Small intestine (tissue), 7 donors: Measurements from ENCODE around the gene PRDX2. TPM values are rescaled to one million over a fixed set of nuclear protein-coding genes. Genes with fewer than 3 reads are reported as not detected.
"Not testable (repeated sequence)": the region's sequence is repeated elsewhere in the genome, so short reads cannot be mapped to it uniquely, and the experiment has no call there.

ENCODE experiments used
- DNase-seq, 2 donors: peaks; one replicate each; pipeline versions ENCODE4 v3.0.0 to v3.0.0-alpha.2; 2013
- FAIRE-seq: peaks from 2 replicates; lab custom pipeline; 2012; peaks lifted over from hg19 to GRCh38; lab: Jason Lieb, UNC
- H3K27ac ChIP-seq, 3 donors: one replicate each; pipeline ENCODE4 v1.5.1; 2013; ENCODE audit warnings: low read length in 2 of 3, mild to moderate bottlenecking in 2 of 3, control low read depth in 1 of 3, inconsistent platforms in 1 of 3, low read depth in 1 of 3, moderate library complexity in 1 of 3
- H3K27me3 ChIP-seq, 3 donors: one replicate each; pipeline ENCODE4 v1.6.1; 2013; ENCODE audit warnings: low read length in 3 of 3, inconsistent platforms in 1 of 3; ENCODE audit not compliant: control insufficient read depth in 3 of 3, insufficient read depth in 3 of 3
- H3K36me3 ChIP-seq, 3 donors: one replicate each; pipeline ENCODE4 v1.6.1; 2013; ENCODE audit warnings: low read length in 3 of 3, inconsistent platforms in 1 of 3, low read depth in 1 of 3, mild to moderate bottlenecking in 1 of 3, moderate library complexity in 1 of 3; ENCODE audit not compliant: control insufficient read depth in 3 of 3, insufficient read depth in 2 of 3
- H3K4me1 ChIP-seq, 3 donors: one replicate each; pipeline ENCODE4 v1.6.1; 2013; ENCODE audit warnings: low read length in 2 of 3, inconsistent platforms in 1 of 3, low read depth in 1 of 3, mild to moderate bottlenecking in 1 of 3, moderate library complexity in 1 of 3; ENCODE audit not compliant: control insufficient read depth in 3 of 3, insufficient read depth in 2 of 3
- H3K4me3 ChIP-seq, 3 donors: one replicate each; pipeline ENCODE4 v1.5.1; 2013; ENCODE audit warnings: low read length in 3 of 3, control low read depth in 1 of 3, inconsistent platforms in 1 of 3, low read depth in 1 of 3, mild to moderate bottlenecking in 1 of 3, moderate library complexity in 1 of 3
- H3K9me3 ChIP-seq, 2 donors: one replicate each; pipeline ENCODE4 v1.6.1; 2013; ENCODE audit warnings: low read depth in 1 of 2, low read length in 1 of 2; ENCODE audit not compliant: control insufficient read depth in 2 of 2, insufficient read depth in 1 of 2
- WGBS, 3 donors: extraction: QIAGEN DNeasy Blood & Tissue Kit; methylation state at CpG; one replicate each; pipeline ENCODE4 v1.1.7; 2013; 5-methylcytosine and 5-hydroxymethylcytosine counted together
- polyA plus RNA-seq, 4 donors: library from polyadenylated mRNA; stranded (reverse) in 3 of 4; unstranded in 1 of 4; fragments of 200-250 nt in 3 of 4; fragments of 120-200 nt in 1 of 4; gene quantifications; one replicate each; pipeline versions ENCODE4 v1.2.1 to v1.2.3, GENCODE V29; 2013
- donor health status: healthy with polysubstance abuse.
- donor health status: control.
- donor health status: control.
- donor health status: Bipolar disorder and iron deficiency.
- donor health status: healthy.

The PRDX2 gene
- polyA plus RNA-seq, 4 donors: 285 to 523 (median 416) TPM

DNA sequence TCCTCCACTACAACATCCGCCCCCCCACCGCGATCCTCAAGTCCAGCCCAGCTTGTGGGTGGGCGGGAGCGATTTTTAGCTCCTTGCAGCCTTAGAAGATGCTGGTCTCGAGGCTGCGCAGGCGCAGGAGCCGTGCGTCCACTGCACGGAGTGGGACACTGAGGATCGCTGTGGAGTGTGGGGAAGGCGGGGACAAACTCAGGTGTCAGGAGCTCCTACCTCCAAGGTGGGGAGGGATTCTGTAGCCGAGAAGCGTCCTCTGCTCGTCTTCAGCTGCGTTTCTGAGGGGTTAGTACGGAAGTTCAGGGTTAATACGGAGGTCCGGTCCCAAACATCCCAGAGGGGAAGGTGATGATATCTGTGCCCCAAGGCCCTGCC is 33.0 kb upstream of the PRDX2 start, which contains the start of gene RTBDN:
Gene RTBDN (minus strand): TSS at position 14 of the 378 bp plus-strand sequence. CDS start 4,600 bp downstream, outside the sequence.
- Histone ChIP-seq H3K27me3 (peaks cover 3 to 83% (median 57%) of the 10 kb centered on the region in 3 donors), H3K4me3 (peak within 1 kb of the TSS in 1 of 3 donors; percentile 56)

DNA sequence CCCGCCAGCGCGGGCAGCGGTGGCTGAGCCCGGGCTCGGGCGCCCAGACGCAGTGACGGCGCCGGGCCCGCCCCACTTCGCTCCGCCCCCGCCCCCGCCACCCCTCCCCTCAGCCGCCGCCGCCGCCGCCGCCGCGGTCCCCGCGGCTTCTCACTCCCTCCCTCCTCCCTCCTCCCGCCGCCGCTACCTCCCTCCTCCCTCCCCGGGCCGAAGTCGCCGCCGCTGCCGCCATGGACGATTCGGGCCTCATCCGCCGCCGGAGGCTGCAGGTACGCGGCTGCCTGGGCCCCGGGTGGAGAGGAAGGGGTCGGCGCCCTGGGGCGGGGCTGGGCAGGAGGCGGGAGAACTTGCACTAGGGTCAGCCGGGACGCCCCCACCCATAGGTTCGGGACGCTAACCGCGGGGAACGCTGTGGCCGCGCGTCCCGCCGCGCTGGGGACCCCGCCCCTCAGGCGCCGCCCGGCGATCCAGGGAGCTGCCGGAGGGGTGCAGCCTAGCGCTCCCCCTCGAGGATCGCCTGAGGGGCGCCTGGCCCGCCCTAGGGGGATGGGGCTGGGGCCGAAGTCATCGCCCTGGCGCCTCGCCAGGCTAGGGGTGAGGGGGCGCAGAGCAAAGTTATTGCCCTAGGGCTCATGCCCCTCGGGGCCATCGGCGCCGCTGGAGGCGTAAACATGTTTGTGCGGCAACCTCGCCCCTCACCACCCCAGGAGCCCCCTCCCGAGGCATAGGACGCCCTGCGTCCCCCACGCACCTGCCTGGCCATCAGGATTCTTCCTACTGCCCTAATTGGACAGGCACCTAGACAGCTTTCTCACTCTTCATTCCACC is 32.4 kb upstream of the PRDX2 start:
- H3K9me3 ChIP-seq: peaks cover 0 to 5% of the 10 kb centered on the region in 2 donors
- peak overlapping the region in 1 of 3 donors; percentile 56 for H3K4me3 ChIP-seq
- no peak overlapping the region for H3K27ac ChIP-seq
- 1 to 6% (median 1%) methylated on average over 17 to 80 of the region's 87 CpGs for WGBS, 3 donors
- H3K4me1 ChIP-seq: peaks cover 0 to 7% (median 4%) of the 10 kb centered on the region in 3 donors
- H3K27me3 ChIP-seq: peaks cover 3 to 77% (median 52%) of the 10 kb centered on the region in 3 donors
- FAIRE-seq: no peak
- H3K36me3 ChIP-seq: no peaks in the 10 kb centered on the region
- peak; percentile 21 to 37 for DNase-seq

More for the DNA sequence above, 33.0 kb upstream of the PRDX2 start, which contains the start of gene RTBDN:
- Histone ChIP-seq H3K9me3 (peaks cover 0 to 5% of the 10 kb centered on the region in 2 donors), H3K27ac (no peak within 1 kb of the TSS), H3K4me1 (peaks cover 0 to 7% (median 4%) of the 10 kb centered on the region in 3 donors), H3K36me3 (no peaks in the 10 kb centered on the region)
- WGBS, 3 donors: 9 to 16% (median 10%) methylated on average over 20 of the region's 20 CpGs
- DNase-seq (no peak), FAIRE-seq (no peak)

DNA sequence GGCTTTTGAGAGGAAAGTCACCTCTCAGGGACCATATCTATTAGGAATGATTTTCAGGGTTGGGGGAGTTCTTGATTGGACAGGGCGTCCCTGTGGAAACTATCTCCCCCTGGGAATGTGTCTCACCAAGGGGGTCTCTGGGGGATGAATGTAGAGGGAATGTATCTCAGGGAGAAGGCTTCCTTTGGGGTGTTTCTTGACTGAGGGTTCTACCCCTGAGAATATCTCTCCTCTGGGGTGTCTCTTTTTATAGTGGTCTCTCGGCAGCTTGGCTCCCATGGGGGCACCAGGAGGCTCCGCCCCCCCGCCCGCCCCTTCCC is 31.8 kb upstream of the PRDX2 start:
- 0 to 4% (median 3%) methylated on average over 2 to 5 of the region's 5 CpGs for WGBS, 3 donors
- H3K4me3 ChIP-seq: peak overlapping the region in 1 of 3 donors; percentile 56
- DNase-seq: no peak
- peaks cover 0 to 5% of the 10 kb centered on the region in 2 donors for H3K9me3 ChIP-seq
- H3K27me3 ChIP-seq: peaks cover 3 to 76% (median 51%) of the 10 kb centered on the region in 3 donors
- FAIRE-seq: no peak
- peaks cover 0 to 7% (median 4%) of the 10 kb centered on the region in 3 donors for H3K4me1 ChIP-seq
- no peaks in the 10 kb centered on the region for H3K36me3 ChIP-seq
- H3K27ac ChIP-seq: no peak overlapping the region

DNA sequence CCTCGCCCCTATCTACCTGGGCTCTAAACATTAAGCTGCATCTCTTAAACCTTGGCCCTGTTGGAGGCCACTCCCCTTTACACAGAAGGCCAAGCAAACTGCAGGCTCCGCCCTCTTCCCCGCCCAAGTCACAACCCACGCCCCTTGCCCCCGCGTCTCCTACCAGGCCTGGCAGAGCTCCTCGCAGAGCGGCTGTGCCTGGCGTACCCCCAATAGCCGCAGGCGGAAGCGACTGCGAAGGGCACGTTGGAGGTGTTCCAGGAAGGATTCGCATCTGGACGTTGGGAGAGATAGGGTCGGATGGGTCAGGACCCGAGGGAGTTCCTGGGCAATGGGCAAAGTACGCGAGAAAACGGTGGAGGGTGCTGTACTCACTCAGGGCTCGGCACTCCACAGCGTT is 26.9 kb upstream of the PRDX2 start:
- peak overlapping the region in 1 of 3 donors; percentile 6 for H3K4me3 ChIP-seq
- H3K27ac ChIP-seq: no peak overlapping the region
- no peaks in the 10 kb centered on the region for H3K9me3 ChIP-seq
- FAIRE-seq (no peak), DNase-seq (peak; percentile 76)
- no peaks in the 10 kb centered on the region for H3K36me3 ChIP-seq
- peaks cover 0 to 12% (median 4%) of the 10 kb centered on the region in 3 donors for H3K4me1 ChIP-seq
- WGBS, 3 donors: 2 to 7% (median 4%) methylated on average over 23 of the region's 23 CpGs
- peaks cover 0 to 42% (median 18%) of the 10 kb centered on the region in 3 donors for H3K27me3 ChIP-seq

DNA sequence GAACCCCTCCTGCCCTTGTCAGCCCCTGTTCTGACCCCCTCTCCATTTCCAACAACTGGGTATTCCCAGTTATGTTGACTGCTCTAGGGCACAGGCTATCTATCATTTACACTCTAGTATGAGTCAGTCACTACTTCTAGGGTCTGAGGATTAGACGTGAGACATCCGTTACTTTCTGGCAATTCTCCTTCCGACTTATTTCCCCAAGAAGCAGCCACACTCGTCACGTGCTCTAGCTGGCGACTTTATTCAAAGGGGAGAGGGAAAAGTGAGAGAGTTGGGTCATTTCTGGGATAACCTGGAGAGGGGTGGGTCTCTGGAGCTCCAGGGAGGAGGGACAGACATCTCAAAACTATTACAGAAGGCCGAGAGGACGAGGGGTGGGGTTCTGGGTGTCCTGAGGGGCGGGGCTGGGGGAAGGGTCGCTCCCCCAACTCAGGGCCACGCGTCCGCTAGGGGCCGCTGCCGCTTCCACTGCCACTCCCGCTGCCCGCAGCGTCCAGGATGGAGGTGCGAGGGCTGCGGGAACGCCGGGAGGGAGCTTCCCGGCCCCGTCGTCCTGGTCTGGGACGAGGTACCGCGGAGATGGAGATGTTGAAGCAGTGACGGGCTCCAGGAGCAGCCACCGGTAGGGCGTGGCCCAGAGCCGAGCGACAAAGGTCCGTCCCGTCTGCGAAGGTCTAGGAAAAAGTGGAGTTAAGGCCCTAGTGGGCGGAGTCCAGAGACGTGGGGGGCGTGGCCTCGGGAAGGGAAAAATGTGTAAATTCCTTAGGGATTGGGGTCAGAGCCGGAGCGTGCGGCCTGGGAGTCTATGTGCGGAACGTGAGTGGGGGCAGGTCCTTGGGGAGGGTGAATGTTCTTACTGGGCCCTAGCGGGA is 23.9 kb upstream of the PRDX2 start:
- Histone ChIP-seq H3K36me3 (no peaks in the 10 kb centered on the region), H3K4me1 (peaks cover 0 to 6% (median 4%) of the 10 kb centered on the region in 3 donors), H3K27me3 (peaks cover 0 to 21% (median 3%) of the 10 kb centered on the region in 3 donors), H3K27ac (no peak overlapping the region), H3K4me3 (no peak overlapping the region), H3K9me3 (peaks cover 0 to 6% of the 10 kb centered on the region in 2 donors)
- peak in 1 of 2 donors; percentile 46 for DNase-seq
- FAIRE-seq: no peak
- 6 to 9% (median 6%) methylated on average over 46 of the region's 46 CpGs for WGBS, 3 donors

DNA sequence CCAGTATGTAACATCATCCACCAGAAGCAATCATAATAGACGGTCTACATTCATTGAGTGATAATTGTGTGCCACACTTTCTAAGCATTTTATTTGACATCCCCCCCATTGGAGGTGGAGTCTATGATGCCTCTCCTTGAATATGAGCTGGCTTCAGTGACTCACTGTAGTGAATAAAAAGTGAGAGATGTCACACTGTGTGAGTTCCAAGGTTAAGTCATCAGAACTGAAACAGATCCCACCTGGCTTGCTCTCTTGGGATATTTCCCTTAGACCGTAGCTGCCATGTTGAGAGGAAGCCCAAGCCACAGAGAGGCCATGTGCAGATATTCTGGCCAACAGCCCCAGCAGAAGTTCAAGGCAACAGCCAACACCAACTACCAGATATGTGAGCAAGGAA is 20.2 kb upstream of the PRDX2 start:
- DNase-seq (no peak), FAIRE-seq (no peak)
- peaks cover 0 to 7% (median 0%) of the 10 kb centered on the region in 3 donors for H3K27me3 ChIP-seq
- H3K4me1 ChIP-seq: peaks cover 0 to 6% (median 4%) of the 10 kb centered on the region in 3 donors
- no peak overlapping the region for H3K4me3 ChIP-seq
- H3K27ac ChIP-seq: no peak overlapping the region
- no peaks in the 10 kb centered on the region for H3K36me3 ChIP-seq
- H3K9me3 ChIP-seq: peaks cover 0 to 6% of the 10 kb centered on the region in 2 donors
- 86 to 92% (median 91%) methylated on average over 2 of the region's 2 CpGs for WGBS, 3 donors

DNA sequence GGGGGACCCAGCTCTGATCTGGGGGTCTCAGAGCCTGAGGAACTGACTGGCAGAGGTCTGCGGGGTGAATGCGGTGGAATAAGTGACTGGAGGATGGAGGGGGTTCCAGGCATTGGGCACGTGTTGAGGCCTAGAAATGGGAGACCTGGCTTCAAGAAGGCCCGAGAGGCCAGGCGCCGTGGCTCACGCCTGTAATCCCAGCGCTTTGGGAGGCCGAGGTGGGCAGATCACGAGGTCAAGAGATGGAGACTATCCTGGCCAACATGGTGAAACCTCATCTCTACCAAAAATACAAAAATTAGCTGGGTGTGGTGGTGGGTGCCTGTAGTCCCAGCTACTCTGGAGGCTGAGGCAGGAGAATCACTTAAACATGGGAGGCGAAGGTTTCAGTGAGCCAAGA is 16.2 kb upstream of the PRDX2 start:
- H3K27ac ChIP-seq: not testable (repeated sequence)

DNA sequence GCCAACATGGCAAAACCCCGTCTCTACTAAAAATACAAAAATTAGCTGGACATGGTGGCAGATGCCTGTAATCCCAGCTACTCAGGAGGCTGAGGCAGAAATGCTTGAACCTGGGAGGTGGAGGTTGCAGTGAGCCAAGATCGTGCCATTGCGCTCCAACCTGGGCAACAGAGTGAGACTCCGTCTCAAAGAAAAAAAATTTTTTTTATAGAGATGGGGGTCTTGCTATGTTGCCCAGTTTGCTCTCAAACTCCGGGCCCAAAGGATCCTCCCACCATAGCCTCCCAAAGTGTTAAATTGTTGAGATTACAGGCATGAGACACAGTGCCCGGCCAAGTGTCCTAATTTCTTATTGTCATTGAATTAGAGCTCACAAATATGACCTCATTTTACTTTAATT is 15.6 kb upstream of the PRDX2 start:
- WGBS, 3 donors: 90% methylated on average over 6 of the region's 6 CpGs
- not testable (repeated sequence) for H3K4me1 ChIP-seq, H3K27ac ChIP-seq, H3K9me3 ChIP-seq, FAIRE-seq, H3K4me3 ChIP-seq, H3K27me3 ChIP-seq, DNase-seq
- H3K36me3 ChIP-seq: peaks cover 0 to 21% (median 0%) of the 10 kb centered on the region in 3 donors

More for the DNA sequence above, 16.2 kb upstream of the PRDX2 start:
- not testable (repeated sequence) for H3K4me1 ChIP-seq, DNase-seq, FAIRE-seq, H3K27me3 ChIP-seq, H3K9me3 ChIP-seq, H3K4me3 ChIP-seq
- H3K36me3 ChIP-seq: peaks cover 0 to 17% (median 0%) of the 10 kb centered on the region in 3 donors
- WGBS, 3 donors: 91 to 96% (median 92%) methylated on average over 11 of the region's 11 CpGs
